GM19463 (cell line): ENCODE data around the gene NDUFB3.

ENCODE experiments used
- ATAC-seq: cut with Tn5 transposase; IDR thresholded peaks from one replicate; pipeline ENCODE4 v1.9.1; 2021; ENCODE audit warnings: mild to moderate bottlenecking, moderate library complexity; ENCODE audit not compliant: unreplicated experiment

Gene NDUFB3

GRCh38 chr2:201128033-201128432 is 56.2 kb downstream of the NDUFB3 start:
- ATAC-seq: no peak

- peak; percentile 12 for ATAC-seq
Observed at GRCh38 chr2:201128933-201129505, 57.2 kb downstream of the NDUFB3 start.

GRCh38 chr2:201130524-201131186 is 58.9 kb downstream of the NDUFB3 start:
- no peak for ATAC-seq

- peak; percentile 38 for ATAC-seq
Observed at GRCh38 chr2:201132518-201132917, 60.7 kb downstream of the NDUFB3 start.
